GM21825 (cell line): ENCODE measurements around the gene FEM1A.
"Not testable (repeated sequence)": the region's sequence is repeated elsewhere in the genome, so short reads cannot be mapped to it uniquely, and the experiment has no call there.

ENCODE experiments used
- ATAC-seq: cut with Tn5 transposase; IDR thresholded peaks from one replicate; pipeline ENCODE4 v1.9.1; 2021; ENCODE audit warnings: mild to moderate bottlenecking, moderate library complexity; ENCODE audit not compliant: unreplicated experiment

The FEM1A gene

DNA sequence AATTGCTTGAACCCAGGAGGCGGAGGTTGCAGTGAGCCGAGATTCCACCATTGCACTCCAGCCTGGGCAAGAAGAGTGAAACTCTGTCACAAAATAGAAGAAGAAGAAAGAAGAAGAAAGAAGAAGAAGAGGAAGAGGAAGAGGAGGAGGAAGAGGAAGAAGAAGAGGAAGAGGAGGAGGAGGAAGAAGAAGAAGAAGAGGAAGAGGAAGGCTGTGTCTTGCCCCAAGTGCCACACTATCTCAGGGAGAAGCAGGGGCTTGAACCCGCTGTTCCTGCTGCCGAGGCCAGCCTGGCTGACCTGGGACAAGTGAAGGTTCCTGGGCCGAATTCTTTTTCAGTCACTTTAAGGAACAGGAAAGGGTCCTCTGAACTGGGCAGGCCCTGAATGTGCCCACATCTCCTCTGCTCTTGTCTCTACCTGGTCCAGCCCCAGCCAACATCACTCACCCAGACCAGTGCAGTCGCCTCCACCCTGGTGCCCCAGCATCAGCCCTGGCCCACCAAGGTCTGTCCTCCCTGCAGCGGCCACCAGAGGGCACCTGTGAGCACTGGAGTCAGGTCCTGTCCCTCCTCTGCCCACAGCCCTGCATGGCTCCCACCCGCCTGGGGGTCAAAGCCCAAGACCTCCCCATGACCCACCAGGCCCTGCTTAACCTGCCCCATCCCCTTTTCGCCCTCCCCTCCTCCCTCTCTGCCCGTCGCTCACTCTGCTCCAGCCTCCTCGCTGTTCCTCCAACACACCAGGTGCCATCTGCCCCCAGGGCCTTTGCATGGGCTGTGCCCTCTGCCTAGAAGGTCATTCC lies 20.0 kb downstream of the FEM1A start:
- peak; percentile 50 for ATAC-seq

- ATAC-seq, result no peak
Observed at GRCh38 chr19:4814625-4815425, 23.3 kb downstream of the FEM1A start.

GRCh38 chr19:4815426-4816201 lies 24.1 kb downstream of the FEM1A start:
- no peak for ATAC-seq

- no peak for ATAC-seq
Observed at GRCh38 chr19:4816202-4816949, 24.8 kb downstream of the FEM1A start.

DNA sequence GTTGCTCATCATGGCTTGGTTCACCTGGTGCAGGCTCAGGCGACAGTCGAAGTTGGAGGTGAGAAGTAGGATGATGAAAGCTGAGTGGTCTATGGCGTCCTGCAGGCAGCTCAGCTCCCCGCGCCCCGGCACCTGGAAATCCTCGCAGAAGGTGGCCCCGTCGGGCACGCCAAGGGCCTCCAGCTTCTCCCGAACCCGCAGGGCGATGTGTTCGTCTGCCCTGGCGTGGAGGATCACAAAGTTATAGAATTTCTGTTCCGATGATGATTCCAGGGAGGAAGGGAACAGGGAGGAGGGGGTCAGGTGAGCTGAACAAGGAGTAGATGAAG lies 25.4 kb downstream of the FEM1A start:
- ATAC-seq, result no peak

DNA sequence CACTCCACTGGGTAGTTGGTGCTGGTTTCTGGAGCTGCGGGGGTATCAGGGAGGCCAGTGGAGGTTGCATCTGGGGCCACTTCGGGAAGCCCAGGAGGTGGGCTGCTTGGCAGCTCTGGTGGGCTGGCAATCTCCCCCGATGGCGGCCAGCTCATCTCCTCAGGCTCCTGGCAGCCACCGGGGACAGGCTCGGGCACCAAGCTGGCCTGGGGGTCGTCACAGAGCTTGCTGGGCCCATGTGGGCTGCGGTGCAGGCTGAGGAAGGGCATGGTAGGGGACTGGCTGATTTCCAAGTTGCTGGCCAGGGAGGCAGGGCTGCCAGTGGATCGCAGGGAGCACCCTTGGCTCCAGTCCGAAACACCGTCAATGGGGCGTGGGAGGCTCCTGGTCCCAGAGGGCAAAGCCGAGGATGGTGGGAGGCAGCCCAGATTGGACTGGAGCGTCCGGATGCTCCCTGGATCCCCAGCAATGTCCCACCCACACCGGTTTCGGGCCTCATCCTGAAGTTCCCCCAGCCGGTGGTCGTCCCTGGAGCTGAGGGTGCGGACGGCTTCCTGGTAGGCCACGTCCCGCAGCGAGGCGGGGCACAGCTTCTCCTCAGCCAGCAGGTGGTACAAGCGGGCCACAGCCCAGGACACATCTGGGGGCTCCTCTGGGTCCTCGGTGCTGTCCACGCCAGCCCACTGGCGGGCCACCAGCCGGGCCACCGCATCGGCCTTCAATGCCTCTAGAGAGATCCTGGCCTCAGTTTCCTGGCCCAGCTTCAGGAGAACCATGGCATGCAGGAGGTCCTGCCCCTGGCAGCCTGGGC lies 26.1 kb downstream of the FEM1A start:
- ATAC-seq, result no peak

GRCh38 chr19:4821265-4821664 lies 29.7 kb downstream of the FEM1A start:
- ATAC-seq, result no peak

DNA sequence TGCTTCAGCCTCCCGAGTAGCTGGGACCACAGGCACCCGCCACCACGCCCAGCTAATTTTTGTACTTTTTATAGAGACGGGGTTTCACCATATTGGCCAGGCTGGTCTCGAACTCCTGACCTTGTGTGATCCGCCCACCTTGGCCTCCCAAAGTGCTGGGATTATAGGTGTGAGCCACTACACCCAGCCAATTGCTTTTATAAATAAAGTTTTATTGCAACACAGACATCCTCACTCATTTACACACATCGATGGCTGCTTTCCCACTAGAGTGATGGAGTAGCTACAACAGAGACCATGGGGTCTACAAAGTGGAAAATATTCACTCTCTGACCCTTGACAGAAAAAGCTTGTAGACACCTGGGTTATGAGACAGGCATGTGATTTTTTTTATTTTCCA lies 30.8 kb downstream of the FEM1A start:
- ATAC-seq, result not testable (repeated sequence)

GRCh38 chr19:4823577-4823976 lies 32.0 kb downstream of the FEM1A start:
- ATAC-seq, result no peak

DNA sequence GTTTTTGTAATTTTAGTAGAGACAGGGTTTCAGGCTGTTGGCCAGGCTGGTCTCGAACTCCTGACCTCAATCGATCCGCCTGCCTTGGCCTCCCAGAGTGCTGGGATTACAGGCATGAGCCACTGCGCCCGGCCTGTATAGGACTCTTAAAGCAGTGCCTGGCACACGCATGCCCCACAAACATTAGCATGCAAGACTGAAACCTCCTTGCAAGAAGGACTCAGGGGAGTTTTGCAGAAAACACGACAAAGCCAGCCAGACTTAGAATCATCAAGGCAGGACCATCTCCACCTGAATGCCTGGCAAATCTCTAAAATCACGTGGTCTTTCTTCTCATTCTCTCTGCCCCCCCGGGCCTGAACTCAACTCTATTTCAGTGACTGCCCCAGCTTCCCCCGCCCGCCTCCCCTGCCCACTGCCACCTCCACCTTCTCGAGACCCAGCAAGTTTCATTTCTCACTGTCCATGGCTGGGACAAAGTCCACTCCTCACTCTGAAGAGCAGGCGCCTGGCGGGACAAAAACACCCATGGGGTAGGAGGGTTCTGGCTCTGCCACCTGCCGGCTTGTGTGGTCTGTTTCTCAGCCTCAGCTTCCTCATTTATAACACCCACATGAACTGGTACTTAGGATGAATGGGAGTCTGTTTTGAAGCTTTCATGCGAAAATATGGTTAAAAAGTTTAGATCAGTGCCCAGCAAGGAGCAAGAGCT lies 37.6 kb downstream of the FEM1A start:
- no peak for ATAC-seq

DNA sequence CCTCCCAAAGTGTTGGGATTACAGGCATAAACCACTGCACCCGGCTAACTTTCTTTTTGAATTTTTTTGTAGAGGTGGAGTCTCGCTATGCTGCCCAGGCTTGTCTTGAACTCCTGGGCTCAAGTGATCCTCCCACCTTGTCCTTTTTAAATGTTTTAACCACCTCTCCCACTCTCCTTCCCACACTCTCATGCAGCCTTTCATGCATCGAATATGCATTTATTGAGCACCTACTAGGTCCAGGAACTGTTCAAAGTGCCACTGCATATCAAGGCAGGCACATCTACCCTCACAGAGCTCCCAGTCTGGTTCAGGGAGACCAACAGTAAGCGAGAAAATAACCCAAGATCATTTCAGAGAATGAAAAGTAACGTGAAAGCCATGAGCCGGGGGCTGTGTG lies 38.8 kb downstream of the FEM1A start:
- ATAC-seq, result no peak

- no peak for ATAC-seq
Observed at GRCh38 chr19:4830768-4831265, 39.3 kb downstream of the FEM1A start.

- ATAC-seq, result peak; percentile 76
Observed at GRCh38 chr19:4831304-4831978, 39.9 kb downstream of the FEM1A start, which contains the start of gene TICAM1. TICAM1 (minus strand) TSS chr19:4831712; CDS start chr19:4818377, 13,335 bp downstream.

DNA sequence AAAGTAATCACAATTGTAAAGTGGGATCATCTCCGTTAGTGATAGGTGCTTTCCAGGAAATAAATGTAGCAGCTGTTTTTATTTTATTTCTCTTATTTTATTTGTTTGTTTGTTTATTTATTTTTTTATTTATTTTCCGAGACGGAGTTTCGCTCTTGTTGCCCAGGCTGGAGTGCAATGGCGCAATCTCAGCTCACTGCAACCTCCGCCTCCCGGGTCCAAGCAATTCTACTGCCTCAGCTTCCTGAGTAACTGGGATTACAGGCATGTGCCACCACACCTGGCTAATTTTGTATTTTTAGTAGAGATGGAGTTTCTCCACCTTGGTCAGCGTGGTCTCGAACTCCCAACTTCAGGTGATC lies 40.4 kb downstream of the FEM1A start:
- ATAC-seq, result not testable (repeated sequence)

DNA sequence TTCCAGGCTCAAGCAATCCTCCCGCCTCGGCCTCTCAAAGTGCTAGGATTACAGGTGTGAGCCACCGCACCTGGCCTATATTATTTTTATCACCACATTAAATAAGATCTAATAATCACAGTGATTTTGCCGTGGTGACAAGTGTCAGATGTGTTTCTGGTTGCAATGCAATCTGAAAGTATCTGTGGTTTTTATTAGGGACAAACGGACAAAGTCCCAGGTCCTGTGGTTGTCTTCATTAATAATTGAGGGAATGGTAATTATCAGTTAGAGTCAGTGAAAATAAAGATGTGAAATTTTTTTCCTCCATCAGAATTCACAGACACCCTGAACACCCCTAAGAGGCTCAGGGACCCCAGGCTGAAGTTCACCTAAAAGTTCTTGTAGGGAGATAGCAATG lies 41.2 kb downstream of the FEM1A start:
- ATAC-seq, result no peak

- no peak for ATAC-seq
Observed at GRCh38 chr19:4839192-4839591, 47.7 kb downstream of the FEM1A start.

DNA sequence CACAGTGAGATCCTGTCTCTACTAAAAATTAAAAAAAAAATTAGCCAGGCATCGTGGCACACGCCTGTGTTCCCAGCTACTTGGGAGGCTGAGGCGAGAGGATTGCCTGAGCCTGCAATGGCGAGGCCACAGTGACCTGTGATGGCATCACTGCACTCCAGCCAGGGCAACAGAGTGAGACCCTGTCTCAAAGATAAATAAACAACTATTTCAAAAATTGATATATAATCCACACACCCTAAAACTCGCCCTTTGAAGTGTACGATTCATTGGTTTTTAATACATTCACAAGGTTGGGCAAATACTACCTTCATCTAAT lies 52.1 kb downstream of the FEM1A start:
- ATAC-seq, result no peak

GRCh38 chr19:4844348-4845179 lies 53.0 kb downstream of the FEM1A start:
- ATAC-seq, result no peak
